ENCODE measurements around the gene LRRC4C.

- TF ChIP-seq EZH2 (IDR thresholded peaks at IDR 0.05; ENCODE audit: low read length, missing control alignments) (no peak), CTCF (conservative IDR thresholded peaks at IDR 0.05 in 1 of 2, IDR thresholded peaks at IDR 0.05 in 1 of 2; ENCODE audit: low read depth in 1 of 2, low read length in 2 of 2) (no peak)
Measured at GRCh38 chr11:40285558-40285957, 1173.9 kb downstream of the LRRC4C start.

Data from fibroblast of lung (primary cell).